ENCODE measurements around the gene CST7.
A peak's percentile ranks its signal among the peaks of the same experiment; 100 is the strongest.
"Not testable (repeated sequence)": the region's sequence is repeated elsewhere in the genome, so short reads cannot be mapped to it uniquely, and the experiment has no call there.

CST7 gene

GRCh38 chr20:24930724-24931688 lies 18.1 kb upstream of the CST7 start:
- not testable (repeated sequence) for H3K9me2 ChIP-seq (replicated peaks; ENCODE audit: insufficient read depth, low read length); H3K9me3 ChIP-seq (replicated peaks; ENCODE audit: insufficient read depth, low read length); H4K20me1 ChIP-seq (ENCODE audit: insufficient read depth, low read length); H3K79me2 ChIP-seq (ENCODE audit: low read length); DNase-seq; H3K4me3 ChIP-seq (ENCODE audit: low read length); H3K9ac ChIP-seq (ENCODE audit: low read length); H3F3A ChIP-seq (ENCODE audit: insufficient read depth, low read length); H3K27me3 ChIP-seq (replicated peaks; ENCODE audit: insufficient read depth, low read length); H3K36me3 ChIP-seq (replicated peaks; ENCODE audit: insufficient read depth, low read length)
- Histone ChIP-seq H3K4me2 (ENCODE audit: low read depth, low read length) (peak overlapping the region; percentile 62), H2AFZ (ENCODE audit: low read length) (peak overlapping the region; percentile 88), H3K27ac (ENCODE audit: low read length) (peak overlapping the region; percentile 37; the same call in 1 of the 2 replicates), H3K4me1 (ENCODE audit: low read length) (peaks cover 30% of the 10 kb centered on the region)
- TF ChIP-seq CTCF (IDR thresholded peaks at IDR 0.05; ENCODE audit: low read length) = peak; percentile 53

- peak overlapping the region; percentile 88; the same call in 1 of the 2 replicates for H2AFZ ChIP-seq (ENCODE audit: low read length)
- H3K79me2 ChIP-seq (ENCODE audit: low read length); H3K9me3 ChIP-seq (replicated peaks; ENCODE audit: insufficient read depth, low read length); H4K20me1 ChIP-seq (ENCODE audit: insufficient read depth, low read length); H3F3A ChIP-seq (ENCODE audit: insufficient read depth, low read length); H3K36me3 ChIP-seq (replicated peaks; ENCODE audit: insufficient read depth, low read length); H3K9ac ChIP-seq (ENCODE audit: low read length); H3K9me2 ChIP-seq (replicated peaks; ENCODE audit: insufficient read depth, low read length); H3K4me3 ChIP-seq (ENCODE audit: low read length); DNase-seq; H3K27me3 ChIP-seq (replicated peaks; ENCODE audit: insufficient read depth, low read length): not testable (repeated sequence)
- H3K4me2 ChIP-seq (ENCODE audit: low read depth, low read length) = peak overlapping the region; percentile 62; the same call in 1 of the 2 replicates
- peak overlapping the region; percentile 37; the same call in 1 of the 2 replicates for H3K27ac ChIP-seq (ENCODE audit: low read length)
- H3K4me1 ChIP-seq (ENCODE audit: low read length) = peaks cover 30% of the 10 kb centered on the region
These were observed 17.2 kb upstream of the CST7 start for GRCh38 chr20:24931893-24932292.

GRCh38 chr20:24933266-24933908 lies 15.7 kb upstream of the CST7 start:
- no peak overlapping the region for H3K4me3 ChIP-seq (ENCODE audit: low read length)
- DNase-seq = no peak

More at GRCh38 chr20:24933266-24933908, 15.7 kb upstream of the CST7 start:
- Histone ChIP-seq H3K36me3 (replicated peaks; ENCODE audit: insufficient read depth, low read length) (no peaks in the 10 kb centered on the region), H3K4me2 (ENCODE audit: low read depth, low read length) (no peak overlapping the region), H4K20me1 (ENCODE audit: insufficient read depth, low read length) (no peaks in the 10 kb centered on the region), H3F3A (ENCODE audit: insufficient read depth, low read length) (0 out of 2 replicates have a peak, but pooled peaks cover 4% of the 10 kb centered on the region), H2AFZ (ENCODE audit: low read length) (no peak overlapping the region), H3K9me3 (replicated peaks; ENCODE audit: insufficient read depth, low read length) (no peaks in the 10 kb centered on the region), H3K79me2 (ENCODE audit: low read length) (no peaks in the 10 kb centered on the region), H3K27ac (ENCODE audit: low read length) (no peak overlapping the region; the same call in 1 of the 2 replicates), H3K4me1 (ENCODE audit: low read length) (peaks cover 30% of the 10 kb centered on the region), H3K27me3 (replicated peaks; ENCODE audit: insufficient read depth, low read length) (no peaks in the 10 kb centered on the region), H3K9ac (ENCODE audit: low read length) (no peak overlapping the region), H3K9me2 (replicated peaks; ENCODE audit: insufficient read depth, low read length) (no peaks in the 10 kb centered on the region)
- TF ChIP-seq CTCF (IDR thresholded peaks at IDR 0.05; ENCODE audit: low read length) (no peak), EZH2 (optimal IDR thresholded peaks at IDR 0.05; ENCODE audit: low read depth, low read length) (no peak), EZH2phosphoT487 (IDR thresholded peaks at IDR 0.05; ENCODE audit: low read length) (no peak)
